Activated B cell treated with CpG ODN at 0.5 μM for 24 hours (primary cell): ENCODE data around the gene FAM210A. TPM values are rescaled to one million over a fixed set of nuclear protein-coding genes. Genes with fewer than 3 reads are reported as not detected.

ENCODE experiments used
- ATAC-seq: fragments of 200-7000 bp; cut with Tn5 transposase; one replicate; pipeline ENCODE4 v1.10.0; 2021; ENCODE audit warnings: low read depth, mild to moderate bottlenecking, moderate library complexity
- CTCF ChIA-PET: fragments of 350-600 bp; sonication (Branson Sonifier 250); formaldehyde crosslinking; loops from one replicate; lab custom pipeline; 2021; ENCODE audit warnings: antibody characterized with exemption; lab: Charles Lee
- POLR2A ChIA-PET: fragments of 350-600 bp; sonication (Branson Sonifier 250); formaldehyde crosslinking; loops from one replicate; lab custom pipeline; 2021; ENCODE audit warnings: antibody characterized with exemption; lab: Charles Lee
- DNase-seq: peaks from one replicate; pipeline ENCODE4 v3.0.0; 2022
- H3K27ac Mint-ChIP-seq: one replicate; pipeline ENCODE4 v1.8.0; 2020; ENCODE audit warnings: mixed read lengths
- H3K27me3 Mint-ChIP-seq: one replicate; pipeline ENCODE4 v1.8.0; 2021; ENCODE audit warnings: mixed read lengths
- H3K36me3 Mint-ChIP-seq: one replicate; pipeline ENCODE4 v1.8.0; 2021; ENCODE audit warnings: low read depth, mixed read lengths
- H3K4me1 Mint-ChIP-seq: one replicate; pipeline ENCODE4 v1.8.0; 2021; ENCODE audit warnings: mixed read lengths
- H3K4me3 Mint-ChIP-seq: one replicate; pipeline ENCODE4 v1.8.0; 2020; ENCODE audit warnings: mild to moderate bottlenecking, mixed read lengths
- H3K9me3 Mint-ChIP-seq: one replicate; pipeline ENCODE4 v1.8.0; 2020; ENCODE audit warnings: mixed read lengths
- intact Hi-C: fragments of 100-400 bp; cut with micrococcal nuclease; formaldehyde crosslinking; loops from one replicate; pipeline ENCODE4 v1.15.1; 2024
- total RNA-seq: library from RNA; stranded (reverse); gene quantifications from 2 replicates; pipeline ENCODE4 v1.2.3, GENCODE V29; 2022
- TF ChIP-seq, protein P1 (sequence below): fragments of 200-600 bp; IDR thresholded peaks from one replicate; pipeline ENCODE4 v1.8.0; 2022; ENCODE audit warnings: antibody characterized with exemption, mild to moderate bottlenecking

The FAM210A gene
- total RNA-seq, 1 donor from 2014 or later, result 12.6 TPM

DNA sequence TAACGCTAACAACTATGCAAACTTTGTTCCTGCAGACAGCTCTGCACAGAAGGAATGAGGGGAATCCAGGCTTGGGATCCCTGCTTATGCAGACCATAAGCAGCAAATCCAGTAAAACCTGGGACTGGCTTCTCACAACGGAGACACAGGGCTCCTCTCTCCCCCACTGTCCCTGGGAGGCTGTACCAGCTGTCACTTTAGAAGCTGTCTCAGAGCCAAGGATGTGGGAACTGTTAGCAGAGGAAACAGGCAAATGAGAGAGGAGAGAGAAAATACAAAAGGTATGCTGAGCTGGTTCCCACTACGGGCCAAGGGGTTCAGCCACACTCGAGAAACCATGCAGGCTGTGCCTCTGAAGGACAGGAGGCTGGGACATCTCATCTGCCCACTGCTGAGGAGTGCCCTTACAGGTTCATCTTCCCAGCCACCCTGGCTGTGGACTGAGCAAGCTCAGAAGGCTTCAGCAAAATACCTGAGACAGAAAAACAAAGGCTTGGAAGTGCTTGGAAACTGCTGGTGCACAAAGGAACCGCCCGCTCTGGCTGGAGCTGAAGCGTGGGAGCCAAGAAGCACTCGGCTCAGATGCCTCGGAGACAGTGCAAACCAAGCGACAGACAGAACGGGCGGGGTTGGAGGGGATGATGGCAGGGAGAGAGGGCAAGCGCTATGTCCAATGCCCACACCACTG is 72.5 kb downstream of the FAM210A start:
- H3K9me3 Mint-ChIP-seq, result no peaks in the 10 kb centered on the region
- H3K27me3 Mint-ChIP-seq, result no peaks in the 10 kb centered on the region
- TF ChIP-seq, protein P1, sequence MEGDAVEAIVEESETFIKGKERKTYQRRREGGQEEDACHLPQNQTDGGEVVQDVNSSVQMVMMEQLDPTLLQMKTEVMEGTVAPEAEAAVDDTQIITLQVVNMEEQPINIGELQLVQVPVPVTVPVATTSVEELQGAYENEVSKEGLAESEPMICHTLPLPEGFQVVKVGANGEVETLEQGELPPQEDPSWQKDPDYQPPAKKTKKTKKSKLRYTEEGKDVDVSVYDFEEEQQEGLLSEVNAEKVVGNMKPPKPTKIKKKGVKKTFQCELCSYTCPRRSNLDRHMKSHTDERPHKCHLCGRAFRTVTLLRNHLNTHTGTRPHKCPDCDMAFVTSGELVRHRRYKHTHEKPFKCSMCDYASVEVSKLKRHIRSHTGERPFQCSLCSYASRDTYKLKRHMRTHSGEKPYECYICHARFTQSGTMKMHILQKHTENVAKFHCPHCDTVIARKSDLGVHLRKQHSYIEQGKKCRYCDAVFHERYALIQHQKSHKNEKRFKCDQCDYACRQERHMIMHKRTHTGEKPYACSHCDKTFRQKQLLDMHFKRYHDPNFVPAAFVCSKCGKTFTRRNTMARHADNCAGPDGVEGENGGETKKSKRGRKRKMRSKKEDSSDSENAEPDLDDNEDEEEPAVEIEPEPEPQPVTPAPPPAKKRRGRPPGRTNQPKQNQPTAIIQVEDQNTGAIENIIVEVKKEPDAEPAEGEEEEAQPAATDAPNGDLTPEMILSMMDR, result no peak
- CTCF ChIA-PET, result no interaction called here
- DNase-seq (no peak), ATAC-seq (no peak)
- POLR2A ChIA-PET, result no interaction called here
- no peak overlapping the region for H3K4me3 Mint-ChIP-seq
- intact Hi-C loops, result no loop called here
- no peak overlapping the region for H3K27ac Mint-ChIP-seq
- no peaks in the 10 kb centered on the region for H3K4me1 Mint-ChIP-seq
- H3K36me3 Mint-ChIP-seq, result no peaks in the 10 kb centered on the region

DNA sequence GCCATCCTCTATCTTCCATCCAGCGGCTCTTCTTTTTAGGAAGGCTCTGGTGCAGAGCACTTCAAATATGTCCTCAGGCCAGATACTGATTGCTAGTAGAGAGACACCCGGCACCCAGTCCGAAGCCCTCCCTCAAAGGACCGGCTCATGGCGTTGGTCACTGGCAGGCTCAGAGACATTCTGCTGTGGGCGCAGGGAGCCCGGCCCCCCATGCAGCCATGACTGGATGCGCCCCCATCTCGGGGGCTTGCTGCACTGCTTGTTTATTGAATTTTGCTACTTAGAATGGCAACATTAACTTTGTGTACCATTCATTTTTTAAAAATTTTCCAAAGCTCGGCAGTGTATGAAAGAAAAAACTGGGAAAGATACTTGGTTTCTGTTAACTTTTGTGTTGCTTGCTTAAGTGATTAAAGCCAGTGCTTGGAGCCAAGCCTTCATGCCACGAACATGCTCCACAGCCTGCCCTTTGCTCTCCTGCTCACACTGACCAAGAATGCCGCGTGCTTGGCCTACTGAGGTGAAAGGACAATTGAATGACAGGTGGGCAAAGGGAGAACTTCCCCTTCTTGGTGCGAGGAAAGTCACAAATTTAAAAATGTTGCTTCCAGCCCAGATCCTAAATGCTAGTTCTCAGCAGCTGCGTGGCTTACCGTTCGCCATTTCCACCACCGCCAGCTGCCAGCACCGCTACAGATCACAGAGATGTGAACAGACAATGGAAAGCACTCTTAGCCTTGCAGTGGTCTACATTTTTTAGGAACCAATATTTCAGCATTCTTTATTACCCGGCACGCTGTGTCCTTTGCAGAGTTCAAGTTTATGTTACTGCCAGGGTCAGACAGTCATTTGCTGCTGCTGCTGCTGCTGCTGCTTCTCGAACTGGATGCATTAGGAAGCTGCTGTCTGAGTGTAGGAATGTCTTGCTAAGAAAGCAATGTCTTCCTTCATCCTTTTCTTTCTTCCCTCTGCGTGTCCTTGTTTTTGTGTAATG is 76.7 kb downstream of the FAM210A start:
- Mint-ChIP-seq H3K4me3 (no peak overlapping the region), H3K27ac (no peak overlapping the region), H3K27me3 (no peaks in the 10 kb centered on the region), H3K36me3 (peaks cover 23% of the 10 kb centered on the region), H3K9me3 (no peaks in the 10 kb centered on the region), H3K4me1 (no peaks in the 10 kb centered on the region)
- intact Hi-C loops, result no loop called here
- TF ChIP-seq, protein P1, result no peak
- no peak for DNase-seq
- CTCF ChIA-PET, result no interaction called here
- POLR2A ChIA-PET, result no interaction called here
- ATAC-seq, result no peak

DNA sequence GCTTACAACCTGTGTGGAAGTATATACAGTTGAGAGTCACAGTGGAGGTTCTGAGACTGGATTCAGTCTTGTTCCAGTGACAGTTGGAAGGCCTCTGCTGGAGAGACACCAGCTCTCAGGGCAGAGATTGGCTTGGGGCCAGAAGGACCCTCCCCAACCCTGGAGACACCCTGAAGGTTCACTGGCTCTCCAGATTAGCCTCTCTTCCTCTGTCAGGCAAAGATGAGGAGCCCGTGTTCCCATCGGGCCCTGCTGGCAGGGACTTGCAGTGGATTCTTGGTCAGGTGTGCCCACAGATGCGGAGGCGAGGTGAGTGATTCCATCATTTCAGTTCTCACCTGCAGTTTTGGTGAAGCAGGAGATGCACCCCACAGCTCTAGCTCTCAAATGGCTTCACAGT is 78.6 kb downstream of the FAM210A start:
- no peak overlapping the region for H3K27ac Mint-ChIP-seq
- TF ChIP-seq, protein P1, result no peak
- DNase-seq (no peak), ATAC-seq (no peak)
- ChIA-PET POLR2A (no interaction called here), CTCF (no interaction called here)
- H3K36me3 Mint-ChIP-seq, result peaks cover 28% of the 10 kb centered on the region
- no peaks in the 10 kb centered on the region for H3K27me3 Mint-ChIP-seq
- intact Hi-C loops, result no loop called here
- H3K4me3 Mint-ChIP-seq, result no peak overlapping the region
- H3K9me3 Mint-ChIP-seq, result no peaks in the 10 kb centered on the region
- no peaks in the 10 kb centered on the region for H3K4me1 Mint-ChIP-seq

DNA sequence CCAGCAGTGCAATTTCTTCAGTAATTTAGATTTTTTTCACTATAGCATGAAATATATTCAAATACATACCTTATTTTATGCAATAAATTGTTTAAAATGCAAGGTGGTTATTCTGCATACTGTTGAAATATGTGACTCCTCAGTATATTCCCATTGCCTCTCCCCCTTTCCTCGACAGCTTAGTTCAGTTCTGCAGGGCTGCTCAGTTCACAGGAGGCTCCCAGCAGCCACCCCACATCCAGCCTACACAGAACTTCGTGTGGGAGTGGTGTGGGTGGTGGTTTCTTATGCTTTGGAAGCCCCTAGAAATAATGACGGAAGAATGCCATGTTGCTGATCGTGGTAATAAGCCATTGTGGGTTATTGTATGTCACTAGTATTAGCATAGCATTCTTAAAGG is 79.7 kb downstream of the FAM210A start:
- Mint-ChIP-seq H3K27me3 (no peaks in the 10 kb centered on the region), H3K4me3 (no peak overlapping the region), H3K27ac (no peak overlapping the region), H3K4me1 (no peaks in the 10 kb centered on the region), H3K36me3 (peaks cover 28% of the 10 kb centered on the region), H3K9me3 (no peaks in the 10 kb centered on the region)
- intact Hi-C loops, result no loop called here
- no peak for ATAC-seq
- DNase-seq, result no peak
- TF ChIP-seq, protein P1, result no peak
- ChIA-PET CTCF (no interaction called here), POLR2A (no interaction called here)

DNA sequence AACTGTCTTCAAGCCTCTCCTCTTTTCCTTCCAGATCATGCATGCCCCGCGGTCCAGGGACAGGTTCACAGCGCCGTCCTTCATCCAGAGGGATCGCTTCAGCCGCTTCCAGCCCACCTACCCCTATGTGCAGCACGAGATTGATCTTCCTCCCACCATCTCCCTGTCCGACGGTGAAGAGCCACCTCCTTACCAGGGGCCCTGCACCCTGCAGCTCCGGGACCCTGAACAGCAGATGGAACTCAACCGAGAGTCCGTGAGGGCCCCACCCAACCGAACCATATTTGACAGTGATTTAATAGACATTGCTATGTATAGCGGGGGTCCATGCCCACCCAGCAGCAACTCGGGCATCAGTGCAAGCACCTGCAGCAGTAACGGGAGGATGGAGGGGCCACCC is 81.3 kb downstream of the FAM210A start:
- TF ChIP-seq, protein P1, result no peak
- Mint-ChIP-seq H3K4me3 (no peak overlapping the region), H3K36me3 (peaks cover 30% of the 10 kb centered on the region), H3K27me3 (no peaks in the 10 kb centered on the region), H3K4me1 (no peaks in the 10 kb centered on the region), H3K9me3 (no peaks in the 10 kb centered on the region), H3K27ac (no peak overlapping the region)
- ChIA-PET POLR2A (no interaction called here), CTCF (no interaction called here)
- ATAC-seq, result no peak
- intact Hi-C loops, result no loop called here
- DNase-seq, result no peak
